Measurements from ENCODE around the gene HPCAL1.

- TF ChIP-seq CTCF (IDR thresholded peaks at IDR 0.05; ENCODE audit: extremely low read depth in 1 of 2, insufficient read depth in 1 of 2, low read depth in 1 of 2, low read length in 2 of 2) (no peak), EZH2 (IDR thresholded peaks at IDR 0.05; ENCODE audit: borderline replicate concordance, low read depth, low read length, severe bottlenecking) (no peak), POLR2A (IDR thresholded peaks at IDR 0.05; ENCODE audit: low read depth, low read length) (no peak), GATA2 (IDR thresholded peaks at IDR 0.05; ENCODE audit: insufficient read depth, insufficient read length, low read depth, low read length) (no peak), MAX (IDR thresholded peaks at IDR 0.05; ENCODE audit: insufficient read depth, insufficient read length) (no peak)
These were observed 29.2 kb upstream of the HPCAL1 start for GRCh38 chr2:10273215-10274175.

Data from endothelial cell of umbilical vein (primary cell).